Epithelial cell of proximal tubule (primary cell): Measurements from ENCODE around the gene DIP2B. TPM values are rescaled to one million over a fixed set of nuclear protein-coding genes. Genes with fewer than 3 reads are reported as not detected.
"Not testable (repeated sequence)": the region's sequence is repeated elsewhere in the genome, so short reads cannot be mapped to it uniquely, and the experiment has no call there.

ENCODE experiments used
- DNase-seq: peaks from one replicate; pipeline ENCODE4 v3.0.0-alpha.2; 2011; ENCODE audit warnings: low read depth
- H3K4me3 ChIP-seq: 2 replicates; pipeline ENCODE4 v1.5.1; 2011; ENCODE audit warnings: low read depth, mild to moderate bottlenecking, low read length
- CTCF ChIP-seq: conservative IDR thresholded peaks from 2 replicates; pipeline ENCODE4 v1.5.1; 2012; ENCODE audit warnings: low read depth, mild to moderate bottlenecking, low read length
- total RNA-seq: library from RNA; depleted of rRNA; stranded (reverse); fragments of >200 nt; gene quantifications from 2 replicates; pipeline ENCODE4 v1.2.3, GENCODE V29; 2015

The DIP2B gene
- total RNA-seq, 1 donor from 2014 or later, result 21.6 TPM

- no peak for TF ChIP-seq CTCF
- no peak overlapping the region for H3K4me3 ChIP-seq
- no peak for DNase-seq
Measured at GRCh38 chr12:50520416-50521207, 15.8 kb downstream of the DIP2B start.

- not testable (repeated sequence) for H3K4me3 ChIP-seq, DNase-seq
Measured at GRCh38 chr12:50521781-50522180, 17.0 kb downstream of the DIP2B start.

GRCh38 chr12:50523772-50524171, 19.0 kb downstream of the DIP2B start:
- no peak overlapping the region for H3K4me3 ChIP-seq
- no peak for DNase-seq
- no peak for TF ChIP-seq CTCF

GRCh38 chr12:50524621-50525020, 19.8 kb downstream of the DIP2B start:
- H3K4me3 ChIP-seq, result no peak overlapping the region
- TF ChIP-seq CTCF, result no peak
- no peak for DNase-seq

GRCh38 chr12:50525422-50525821, 20.6 kb downstream of the DIP2B start:
- H3K4me3 ChIP-seq, result no peak overlapping the region
- TF ChIP-seq CTCF, result no peak
- DNase-seq, result no peak

GRCh38 chr12:50527359-50527726, 22.6 kb downstream of the DIP2B start:
- no peak for TF ChIP-seq CTCF
- DNase-seq, result no peak
- H3K4me3 ChIP-seq, result no peak overlapping the region

GRCh38 chr12:50528800-50529199, 24.0 kb downstream of the DIP2B start:
- H3K4me3 ChIP-seq, result no peak overlapping the region
- no peak for TF ChIP-seq CTCF
- no peak for DNase-seq

GRCh38 chr12:50529345-50529744, 24.6 kb downstream of the DIP2B start:
- no peak for TF ChIP-seq CTCF
- H3K4me3 ChIP-seq, result no peak overlapping the region
- DNase-seq, result no peak
